SK-N-SH (cell line): Measurements from ENCODE around the gene PPM1L. TPM values are rescaled to one million over a fixed set of nuclear protein-coding genes. Genes with fewer than 3 reads are reported as not detected.

Source experiments
- CTCF ChIA-PET: fragments of 300-600, 350-600 bp; formaldehyde crosslinking; extraction: SDS; loops from one replicate; lab custom pipeline; 2021; lab: Yijun Ruan, JAX
- POLR2A ChIA-PET: fragments of 350-600 bp; sonication (Branson Sonifier 250); formaldehyde crosslinking; extraction: SDS; loops from one replicate; lab custom pipeline; 2020; ENCODE audit warnings: antibody characterized with exemption, inconsistent platforms; lab: Yijun Ruan, JAX
- DNase-seq: peaks from one replicate; pipeline ENCODE4 v3.0.0; 2012
- H2AFZ ChIP-seq: fragments of 200-600 bp; sonication (generic); 2 replicates; pipeline ENCODE4 v1.8.1; 2016; ENCODE audit warnings: antibody characterized with exemption, mild to moderate bottlenecking, low read depth
- H3F3A ChIP-seq: fragments of 200-600 bp; sonication (generic); replicated peaks from 2 replicates; pipeline ENCODE3; 2016; ENCODE audit warnings: antibody characterized with exemption, mild to moderate bottlenecking; ENCODE audit not compliant: insufficient read depth
- H3K27ac ChIP-seq, 2 experiments: fragments of 200-500 bp in 1 of 2; fragments of 200-600 bp in 1 of 2; sonication (Bioruptor generic) in 1 of 2; sonication (generic), shearing (Covaris generic) in 1 of 2; 2 replicates each; pipeline versions ENCODE4 v1.5.1 to v1.6.1; 2014 to 2016; ENCODE audit warnings: low read depth in 2 of 2, inconsistent platforms in 1 of 2, low read length in 1 of 2, mild to moderate bottlenecking in 1 of 2, mixed read lengths in 1 of 2
- H3K27me3 ChIP-seq: fragments of 200-600 bp; sonication (generic), shearing (Covaris generic); 2 replicates; pipeline ENCODE4 v1.6.1; 2016; ENCODE audit warnings: mixed run types; ENCODE audit not compliant: insufficient read depth
- H3K36me3 ChIP-seq, 2 experiments: fragments of 200-500 bp in 1 of 2; fragments of 200-600 bp in 1 of 2; sonication (Bioruptor generic) in 1 of 2; sonication (generic) in 1 of 2; replicated peaks in 1 of 2; 2 replicates each; pipeline versions ENCODE3 to v1.5.1; 2014 to 2016; ENCODE audit warnings: low read length in 1 of 2, mild to moderate bottlenecking in 1 of 2; ENCODE audit not compliant: insufficient read depth in 2 of 2, control insufficient read depth in 1 of 2
- H3K4me1 ChIP-seq, 2 experiments: fragments of 200-500 bp in 1 of 2; fragments of 200-600 bp in 1 of 2; sonication (Bioruptor generic) in 1 of 2; sonication (generic), shearing (Covaris generic) in 1 of 2; 2 replicates each; pipeline versions ENCODE4 v1.5.1 to v1.6.1; 2014 to 2016; ENCODE audit warnings: low read depth in 1 of 2, low read length in 1 of 2, mixed run types in 1 of 2; ENCODE audit not compliant: insufficient read depth in 2 of 2, control insufficient read depth in 1 of 2
- H3K4me2 ChIP-seq: fragments of 200-600 bp; sonication (generic), shearing (Covaris generic); 2 replicates; pipeline ENCODE4 v1.6.1; 2017; ENCODE audit warnings: mixed run types
- H3K4me3 ChIP-seq, 2 experiments: fragments of 200-500 bp in 1 of 2; fragments of 200-600 bp in 1 of 2; sonication (Bioruptor generic) in 1 of 2; sonication (generic), shearing (Covaris generic) in 1 of 2; 2 replicates each; pipeline versions ENCODE4 v1.5.1 to v1.8.1; 2014 to 2016; ENCODE audit warnings: low read depth in 2 of 2, inconsistent platforms in 1 of 2, low read length in 1 of 2, mild to moderate bottlenecking in 1 of 2, mixed read lengths in 1 of 2, moderate library complexity in 1 of 2
- H3K79me2 ChIP-seq: fragments of 200-600 bp; sonication (generic); 2 replicates; pipeline ENCODE4 v1.8.1; 2017; ENCODE audit warnings: mild to moderate bottlenecking; ENCODE audit not compliant: insufficient read depth
- H3K9ac ChIP-seq: fragments of 200-600 bp; sonication (generic); 2 replicates; pipeline ENCODE4 v1.6.1; 2017; ENCODE audit warnings: mixed run types
- H3K9me2 ChIP-seq: fragments of 200-600 bp; sonication (generic); 2 replicates; pipeline ENCODE4 v1.6.1; 2017; ENCODE audit warnings: mixed run types
- H3K9me3 ChIP-seq: fragments of 200-600 bp; sonication (generic); 2 replicates; pipeline ENCODE4 v1.6.1; 2017; ENCODE audit warnings: mixed run types, mild to moderate bottlenecking, moderate library complexity
- H4K20me1 ChIP-seq: fragments of 200-600 bp; sonication (generic); 2 replicates; pipeline ENCODE4 v1.6.1; 2017; ENCODE audit warnings: mild to moderate bottlenecking, mixed run types; ENCODE audit not compliant: insufficient read depth
- ELF1 ChIP-seq: IDR thresholded peaks from 2 replicates; pipeline ENCODE4 v1.4.0; 2012
- EZH2phosphoT487 ChIP-seq: fragments of 200-600 bp; sonication (generic); IDR thresholded peaks from 2 replicates; pipeline ENCODE4 v1.6.1; 2017; ENCODE audit warnings: low read depth, mixed run types, mild to moderate bottlenecking, antibody characterized with exemption, moderate library complexity, borderline replicate concordance
- FOXM1 ChIP-seq: IDR thresholded peaks from 2 replicates; pipeline ENCODE4 v1.4.0; 2012; ENCODE audit warnings: low read depth, mild to moderate bottlenecking
- GABPA ChIP-seq: IDR thresholded peaks from 2 replicates; pipeline ENCODE4 v1.4.0; 2012; ENCODE audit warnings: low read depth, mild to moderate bottlenecking
- GATA2 ChIP-seq: sonication (generic); formaldehyde crosslinking; IDR thresholded peaks from 2 replicates; pipeline ENCODE4 v1.5.0; 2020; ENCODE audit warnings: mild to moderate bottlenecking, missing genetic modification reagents
- MEF2A ChIP-seq: IDR thresholded peaks from 2 replicates; pipeline ENCODE4 v1.4.0; 2012; ENCODE audit warnings: low read depth, borderline replicate concordance
- NFIC ChIP-seq: IDR thresholded peaks from 2 replicates; pipeline ENCODE4 v1.4.0; 2012; ENCODE audit warnings: borderline replicate concordance
- RCOR1 ChIP-seq: fragments of 150-350 bp; IDR thresholded peaks from 2 replicates; pipeline ENCODE4 v1.6.1; 2017; ENCODE audit warnings: antibody characterized with exemption, low read length
- SIN3A ChIP-seq: IDR thresholded peaks from 2 replicates; pipeline ENCODE4 v1.6.1; 2012; ENCODE audit warnings: low read depth, mild to moderate bottlenecking, low read length, moderate library complexity, borderline replicate concordance
- TCF12 ChIP-seq: IDR thresholded peaks from 2 replicates; pipeline ENCODE4 v1.4.0; 2012
- TEAD4 ChIP-seq: IDR thresholded peaks from 2 replicates; pipeline ENCODE4 v1.4.0; 2012; ENCODE audit warnings: mild to moderate bottlenecking, borderline replicate concordance; ENCODE audit not compliant: insufficient read depth
- WGBS: methylation state at CpG from one replicate; pipeline ENCODE4 v1.1.6; 2017; ENCODE audit warnings: low lambda C conversion rate; 5-methylcytosine and 5-hydroxymethylcytosine counted together
- polyA plus RNA-seq, 3 experiments: library from polyadenylated mRNA; depleted of rRNA; stranded (reverse); fragments of >200 nt; gene quantifications; 2 replicates each; pipeline ENCODE4 v1.2.3, GENCODE V29; 2012
- TF ChIP-seq, protein P1 (sequence below): IDR thresholded peaks from 2 replicates; pipeline ENCODE4 v1.4.0; 2012; ENCODE audit warnings: low read depth, borderline replicate concordance
- TF ChIP-seq, protein P2 (sequence below): IDR thresholded peaks from 2 replicates; pipeline ENCODE4; 2012
- TF ChIP-seq, protein P3 (sequence below): IDR thresholded peaks from 2 replicates; pipeline ENCODE4 v1.4.0; 2012; ENCODE audit warnings: low read depth
- TF ChIP-seq, protein P4 (sequence below): fragments of 150-350 bp; IDR thresholded peaks from 2 replicates; pipeline ENCODE4 v1.6.1; 2016; ENCODE audit warnings: mild to moderate bottlenecking, low read depth, low read length
- TF ChIP-seq, protein P5 (sequence below): fragments of 150-350 bp; IDR thresholded peaks from 2 replicates; pipeline ENCODE4 v1.6.1; 2017; ENCODE audit warnings: antibody characterized with exemption, low read length, low read depth, borderline replicate concordance
- TF ChIP-seq, protein P6 (sequence below): IDR thresholded peaks from 2 replicates; pipeline ENCODE4 v1.6.1; 2012; ENCODE audit warnings: mild to moderate bottlenecking, low read depth, low read length, moderate library complexity

Gene PPM1L
- polyA plus RNA-seq, 1 of the 3 experiments (the other 2 are of a cell fraction) = 0.16 TPM

DNA sequence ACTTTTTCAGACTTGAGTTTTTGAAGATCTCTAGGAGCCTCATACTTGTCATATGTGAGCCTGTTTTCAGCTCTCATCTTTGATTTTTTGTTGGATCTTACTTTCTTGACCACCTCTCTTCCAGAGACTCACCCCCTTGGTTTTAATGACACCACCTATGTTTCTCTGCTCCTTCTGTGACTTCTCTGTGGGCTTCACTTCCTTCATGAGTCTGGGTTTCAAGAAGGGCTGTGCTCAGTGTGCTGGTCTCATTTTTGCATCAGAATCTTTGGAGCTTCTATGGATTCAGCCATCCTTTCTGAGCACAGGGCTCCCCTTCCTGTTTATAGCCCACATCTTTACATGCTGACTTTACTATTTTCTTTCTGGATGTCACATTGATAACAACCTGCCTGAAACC, 17.7 kb downstream of the PPM1L start:
- no peak for TF ChIP-seq TEAD4
- no peak for TF ChIP-seq FOXM1
- TF ChIP-seq, protein P1, sequence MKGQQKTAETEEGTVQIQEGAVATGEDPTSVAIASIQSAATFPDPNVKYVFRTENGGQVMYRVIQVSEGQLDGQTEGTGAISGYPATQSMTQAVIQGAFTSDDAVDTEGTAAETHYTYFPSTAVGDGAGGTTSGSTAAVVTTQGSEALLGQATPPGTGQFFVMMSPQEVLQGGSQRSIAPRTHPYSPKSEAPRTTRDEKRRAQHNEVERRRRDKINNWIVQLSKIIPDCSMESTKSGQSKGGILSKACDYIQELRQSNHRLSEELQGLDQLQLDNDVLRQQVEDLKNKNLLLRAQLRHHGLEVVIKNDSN = no peak
- TF ChIP-seq RCOR1 = no peak
- TF ChIP-seq, protein P2, sequence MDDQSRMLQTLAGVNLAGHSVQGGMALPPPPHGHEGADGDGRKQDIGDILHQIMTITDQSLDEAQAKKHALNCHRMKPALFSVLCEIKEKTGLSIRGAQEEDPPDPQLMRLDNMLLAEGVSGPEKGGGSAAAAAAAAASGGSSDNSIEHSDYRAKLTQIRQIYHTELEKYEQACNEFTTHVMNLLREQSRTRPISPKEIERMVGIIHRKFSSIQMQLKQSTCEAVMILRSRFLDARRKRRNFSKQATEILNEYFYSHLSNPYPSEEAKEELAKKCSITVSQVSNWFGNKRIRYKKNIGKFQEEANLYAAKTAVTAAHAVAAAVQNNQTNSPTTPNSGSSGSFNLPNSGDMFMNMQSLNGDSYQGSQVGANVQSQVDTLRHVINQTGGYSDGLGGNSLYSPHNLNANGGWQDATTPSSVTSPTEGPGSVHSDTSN = no peak
- no peak for TF ChIP-seq TCF12
- TF ChIP-seq, protein P3, sequence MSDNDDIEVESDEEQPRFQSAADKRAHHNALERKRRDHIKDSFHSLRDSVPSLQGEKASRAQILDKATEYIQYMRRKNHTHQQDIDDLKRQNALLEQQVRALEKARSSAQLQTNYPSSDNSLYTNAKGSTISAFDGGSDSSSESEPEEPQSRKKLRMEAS = no peak
- TF ChIP-seq EZH2phosphoT487 = no peak
- no peak for TF ChIP-seq SIN3A
- TF ChIP-seq NFIC = no peak
- TF ChIP-seq GATA2 (CRISPR knock-in tag) = no peak
- TF ChIP-seq, protein P4, sequence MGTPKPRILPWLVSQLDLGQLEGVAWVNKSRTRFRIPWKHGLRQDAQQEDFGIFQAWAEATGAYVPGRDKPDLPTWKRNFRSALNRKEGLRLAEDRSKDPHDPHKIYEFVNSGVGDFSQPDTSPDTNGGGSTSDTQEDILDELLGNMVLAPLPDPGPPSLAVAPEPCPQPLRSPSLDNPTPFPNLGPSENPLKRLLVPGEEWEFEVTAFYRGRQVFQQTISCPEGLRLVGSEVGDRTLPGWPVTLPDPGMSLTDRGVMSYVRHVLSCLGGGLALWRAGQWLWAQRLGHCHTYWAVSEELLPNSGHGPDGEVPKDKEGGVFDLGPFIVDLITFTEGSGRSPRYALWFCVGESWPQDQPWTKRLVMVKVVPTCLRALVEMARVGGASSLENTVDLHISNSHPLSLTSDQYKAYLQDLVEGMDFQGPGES = no peak
- TF ChIP-seq MEF2A = no peak
- TF ChIP-seq ELF1 = no peak
- H3K9ac ChIP-seq = no peak overlapping the region
- H4K20me1 ChIP-seq = no peaks in the 10 kb centered on the region
- no peaks in the 10 kb centered on the region for H3K27me3 ChIP-seq
- H3K9me2 ChIP-seq = no peaks in the 10 kb centered on the region
- no peaks in the 10 kb centered on the region for H3K36me3 ChIP-seq
- DNase-seq = no peak
- H3K27ac ChIP-seq = no peak overlapping the region
- POLR2A ChIA-PET = interaction anchor here (0.8 kb wide), 1 partner anchor 14 kb away, joined by 3 read pairs; no protein-coding TSS in a partner anchor
- H3K79me2 ChIP-seq = no peaks in the 10 kb centered on the region
- H3F3A ChIP-seq = no peaks in the 10 kb centered on the region
- CTCF ChIA-PET = no interaction called here
- no peak overlapping the region for H2AFZ ChIP-seq
- H3K4me1 ChIP-seq = peaks cover 0 to 8% of the 10 kb centered on the region in 2 experiments; a peak in 2 of 4 replicates
- no peak overlapping the region for H3K4me3 ChIP-seq
- no peak overlapping the region for H3K4me2 ChIP-seq
- H3K9me3 ChIP-seq = no peaks in the 10 kb centered on the region

DNA sequence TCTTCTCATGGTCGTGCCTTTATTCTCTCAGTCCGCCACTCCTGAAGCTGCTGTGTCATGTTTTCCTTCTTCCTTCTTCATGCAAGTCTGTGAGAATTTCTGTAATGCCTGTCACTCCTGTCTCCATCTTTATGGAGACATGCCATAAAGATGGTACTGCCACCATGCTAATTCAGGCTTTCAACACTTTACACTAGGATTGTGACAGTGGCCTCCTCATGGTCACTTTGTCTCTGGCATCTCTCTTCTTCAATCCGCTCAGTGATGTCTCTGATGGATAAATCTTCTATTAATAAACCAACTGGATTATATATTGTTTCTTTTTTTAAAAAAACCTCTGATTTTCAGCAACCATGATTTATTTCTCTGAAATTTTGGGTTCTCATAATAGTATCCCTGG, 18.1 kb downstream of the PPM1L start:
- WGBS = 46% methylated on average over 3 of the region's 3 CpGs
- no peak overlapping the region for H3K9ac ChIP-seq
- CTCF ChIA-PET = interaction anchor here (1.9 kb wide), 1 partner anchor 16 kb away, joined by 5 read pairs; no protein-coding TSS in a partner anchor
- TF ChIP-seq, protein P5, sequence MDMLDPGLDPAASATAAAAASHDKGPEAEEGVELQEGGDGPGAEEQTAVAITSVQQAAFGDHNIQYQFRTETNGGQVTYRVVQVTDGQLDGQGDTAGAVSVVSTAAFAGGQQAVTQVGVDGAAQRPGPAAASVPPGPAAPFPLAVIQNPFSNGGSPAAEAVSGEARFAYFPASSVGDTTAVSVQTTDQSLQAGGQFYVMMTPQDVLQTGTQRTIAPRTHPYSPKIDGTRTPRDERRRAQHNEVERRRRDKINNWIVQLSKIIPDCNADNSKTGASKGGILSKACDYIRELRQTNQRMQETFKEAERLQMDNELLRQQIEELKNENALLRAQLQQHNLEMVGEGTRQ = no peak
- no peak for TF ChIP-seq GATA2 (CRISPR knock-in tag)
- TF ChIP-seq GABPA = no peak
- TF ChIP-seq, protein P1 = no peak
- no peak for TF ChIP-seq TEAD4
- TF ChIP-seq TCF12 = no peak
- TF ChIP-seq, protein P6, sequence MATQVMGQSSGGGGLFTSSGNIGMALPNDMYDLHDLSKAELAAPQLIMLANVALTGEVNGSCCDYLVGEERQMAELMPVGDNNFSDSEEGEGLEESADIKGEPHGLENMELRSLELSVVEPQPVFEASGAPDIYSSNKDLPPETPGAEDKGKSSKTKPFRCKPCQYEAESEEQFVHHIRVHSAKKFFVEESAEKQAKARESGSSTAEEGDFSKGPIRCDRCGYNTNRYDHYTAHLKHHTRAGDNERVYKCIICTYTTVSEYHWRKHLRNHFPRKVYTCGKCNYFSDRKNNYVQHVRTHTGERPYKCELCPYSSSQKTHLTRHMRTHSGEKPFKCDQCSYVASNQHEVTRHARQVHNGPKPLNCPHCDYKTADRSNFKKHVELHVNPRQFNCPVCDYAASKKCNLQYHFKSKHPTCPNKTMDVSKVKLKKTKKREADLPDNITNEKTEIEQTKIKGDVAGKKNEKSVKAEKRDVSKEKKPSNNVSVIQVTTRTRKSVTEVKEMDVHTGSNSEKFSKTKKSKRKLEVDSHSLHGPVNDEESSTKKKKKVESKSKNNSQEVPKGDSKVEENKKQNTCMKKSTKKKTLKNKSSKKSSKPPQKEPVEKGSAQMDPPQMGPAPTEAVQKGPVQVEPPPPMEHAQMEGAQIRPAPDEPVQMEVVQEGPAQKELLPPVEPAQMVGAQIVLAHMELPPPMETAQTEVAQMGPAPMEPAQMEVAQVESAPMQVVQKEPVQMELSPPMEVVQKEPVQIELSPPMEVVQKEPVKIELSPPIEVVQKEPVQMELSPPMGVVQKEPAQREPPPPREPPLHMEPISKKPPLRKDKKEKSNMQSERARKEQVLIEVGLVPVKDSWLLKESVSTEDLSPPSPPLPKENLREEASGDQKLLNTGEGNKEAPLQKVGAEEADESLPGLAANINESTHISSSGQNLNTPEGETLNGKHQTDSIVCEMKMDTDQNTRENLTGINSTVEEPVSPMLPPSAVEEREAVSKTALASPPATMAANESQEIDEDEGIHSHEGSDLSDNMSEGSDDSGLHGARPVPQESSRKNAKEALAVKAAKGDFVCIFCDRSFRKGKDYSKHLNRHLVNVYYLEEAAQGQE = no peak
- TF ChIP-seq RCOR1 = no peak
- TF ChIP-seq, protein P4 = no peak

More for the DNA sequence above, 18.1 kb downstream of the PPM1L start:
- no peaks in the 10 kb centered on the region for H4K20me1 ChIP-seq
- H3F3A ChIP-seq = no peaks in the 10 kb centered on the region
- POLR2A ChIA-PET = interaction anchor here (0.8 kb wide), 1 partner anchor 13 kb away, joined by 3 read pairs; no protein-coding TSS in a partner anchor
- no peak for DNase-seq
- no peaks in the 10 kb centered on the region for H3K36me3 ChIP-seq
- no peaks in the 10 kb centered on the region for H3K79me2 ChIP-seq
- H3K9me2 ChIP-seq = no peaks in the 10 kb centered on the region
- H2AFZ ChIP-seq = no peak overlapping the region
- H3K27ac ChIP-seq = no peak overlapping the region
- no peaks in the 10 kb centered on the region for H3K27me3 ChIP-seq
- H3K4me2 ChIP-seq = no peak overlapping the region
- peaks cover 0 to 8% of the 10 kb centered on the region in 2 experiments; a peak in 2 of 4 replicates for H3K4me1 ChIP-seq
- H3K4me3 ChIP-seq = no peak overlapping the region
- H3K9me3 ChIP-seq = no peaks in the 10 kb centered on the region
